Dedifferentiated amniotic fluid mesenchymal stem cell (primary cell): ENCODE results near the gene USF1.
"Not testable (repeated sequence)": the region's sequence is repeated elsewhere in the genome, so short reads cannot be mapped to it uniquely, and the experiment has no call there.

Experiments
- DNase-seq: peaks from one replicate; pipeline ENCODE4 v3.0.0-alpha.2; 2016; ENCODE audit errors: extremely low spot score

The USF1 gene

GRCh38 chr1:161048949-161049722 is 3.4 kb upstream of the USF1 start:
- DNase-seq: no peak

- no peak for DNase-seq
Observed at GRCh38 chr1:161047436-161048420, 2.0 kb upstream of the USF1 start.

- DNase-seq: no peak
Observed at GRCh38 chr1:161046605-161047228, 940 bp upstream of the USF1 start.

GRCh38 chr1:161044908-161045735 is 655 bp downstream of the USF1 start:
- peak; percentile 47 for DNase-seq

- DNase-seq: no peak
Observed at GRCh38 chr1:161044535-161044907, 1.3 kb downstream of the USF1 start.

GRCh38 chr1:161039546-161039945 is 6.2 kb downstream of the USF1 start:
- DNase-seq: no peak

- DNase-seq: no peak
Observed at GRCh38 chr1:161039154-161039545, 6.6 kb downstream of the USF1 start.

GRCh38 chr1:161038523-161039153 is 7.1 kb downstream of the USF1 start, which contains the start of gene TSTD1:
Gene TSTD1, minus strand, starts transcription at chr1:161038964. Its CDS starts 75 bp downstream, at chr1:161038889.
- DNase-seq: no peak

- no peak for DNase-seq
Observed at GRCh38 chr1:161037661-161038522, 7.9 kb downstream of the USF1 start.

- no peak for DNase-seq
Observed at GRCh38 chr1:161033751-161034150, 12.0 kb downstream of the USF1 start.

GRCh38 chr1:161032409-161032808 is 13.4 kb downstream of the USF1 start:
- no peak for DNase-seq

- no peak for DNase-seq
Observed at GRCh38 chr1:161031874-161032273, 13.9 kb downstream of the USF1 start.

- DNase-seq: not testable (repeated sequence)
Observed at GRCh38 chr1:161029466-161029865, 16.3 kb downstream of the USF1 start.

- DNase-seq: not testable (repeated sequence)
Observed at GRCh38 chr1:161026954-161027353, 18.8 kb downstream of the USF1 start.

- not testable (repeated sequence) for DNase-seq
Observed at GRCh38 chr1:161022432-161022831, 23.3 kb downstream of the USF1 start.

GRCh38 chr1:161021970-161022353 is 23.8 kb downstream of the USF1 start:
- DNase-seq: no peak

GRCh38 chr1:161021165-161021969 is 24.4 kb downstream of the USF1 start:
- DNase-seq: no peak

- no peak for DNase-seq
Observed at GRCh38 chr1:161020509-161021164, 25.1 kb downstream of the USF1 start, which contains the start of gene F11R. Gene F11R, minus strand, starts transcription at chr1:161021152. Its CDS starts 79 bp downstream, at chr1:161021073.
